Adrenal gland (tissue), 12 donors: ENCODE measurements around the gene GOLGA6D. TPM values are rescaled to one million over a fixed set of nuclear protein-coding genes. Genes with fewer than 3 reads are reported as not detected.
"Not testable (repeated sequence)": the region's sequence is repeated elsewhere in the genome, so short reads cannot be mapped to it uniquely, and the experiment has no call there.

ENCODE experiments used
- DNase-seq, 7 donors: peaks; one replicate each; pipeline ENCODE4 v3.0.0-alpha.2; 2019 to 2020
- H3K27ac ChIP-seq, 5 donors: fragments of 200-600 bp; sonication (generic) in 4 of 5; 1 replicate in 3 of 5; 2 replicates in 2 of 5; pipeline versions ENCODE4 v1.5.1 to v1.8.0; 2016 to 2020; ENCODE audit warnings: mild to moderate bottlenecking in 1 of 5
- H3K27me3 ChIP-seq: fragments of 200-600 bp; 2 replicates; pipeline ENCODE4 v1.8.0; 2021
- H3K36me3 ChIP-seq, 2 donors: fragments of 200-600 bp; replicated peaks in 1 of 2; 1 replicate in 1 of 2; 2 replicates in 1 of 2; pipeline versions ENCODE4 v1.5.1 to v1.8.0; 2018 to 2022
- H3K4me1 ChIP-seq, 2 donors: fragments of 200-600 bp; replicated peaks in 1 of 2; 1 replicate in 1 of 2; 2 replicates in 1 of 2; pipeline versions ENCODE4 v1.5.1 to v1.8.0; 2018 to 2021
- H3K4me3 ChIP-seq, 4 donors: fragments of 200-600 bp; sonication (generic) in 3 of 4; one replicate each; pipeline ENCODE4 v1.5.1; 2016 to 2018
- H3K9me3 ChIP-seq, 3 donors: fragments of 200-600 bp; sonication (generic) in 1 of 3; replicated peaks in 1 of 3; 1 replicate in 2 of 3; 2 replicates in 1 of 3; pipeline versions ENCODE4 v1.5.1 to v1.8.0; 2016 to 2021
- POLR2A ChIP-seq, 2 donors: fragments of 450-650 bp; IDR thresholded peaks; one replicate each; pipeline ENCODE4 v1.6.1; 2017; ENCODE audit warnings: antibody characterized with exemption in 2 of 2, mild to moderate bottlenecking in 2 of 2, moderate library complexity in 1 of 2
- WGBS, 4 donors: extraction: QIAGEN DNeasy Blood & Tissue Kit in 2 of 4; methylation state at CpG; one replicate each; pipeline versions ENCODE4 v1.1.5 to v1.1.7; 2013 to 2017; 5-methylcytosine and 5-hydroxymethylcytosine counted together
- intact Hi-C, 2 donors: fragments of 100-400 bp; cut with DNase I; formaldehyde crosslinking; loops; one replicate each; pipeline versions ENCODE4 v1.14.1 to v1.15.0; 2022 to 2023
- polyA plus RNA-seq, 3 donors: library from polyadenylated mRNA; stranded (reverse); fragments of 200-250 nt in 2 of 3; fragments of 350-450 nt in 1 of 3; fragmentation: Illumina TruSeq in 1 of 3; extraction: RNeasy Lipid Tissue Mini Kit (QIAGEN cat#74804) in 1 of 3; gene quantifications; one replicate each; pipeline ENCODE4 v1.2.3, GENCODE V29; 2013 to 2014
- small RNA-seq, 2 donors: library from RNA; depleted of rRNA; stranded (forward); fragments of <200 nt; gene quantifications; one replicate each; pipeline ENCODE3, GENCODE V24; 2016
- total RNA-seq, 9 donors: library from RNA; depleted of rRNA in 4 of 9; stranded (reverse); fragments of >200 nt in 4 of 9; fragments of 120-200 nt in 1 of 9; fragmentation: NEBNext Ultra II Directional in 1 of 9; extraction: Animal tissue kit (Norgen Biotek cat#: 25700) in 1 of 9; gene quantifications; one replicate each; pipeline versions ENCODE4 v1.1.0 to v1.2.4, GENCODE V29; 2013 to 2023
- TF ChIP-seq, protein P1 (sequence below), 6 experiments: fragments of 450-650 bp in 4 of 6; fragments of 200-600 bp in 2 of 6; sonication (generic) in 1 of 6; IDR thresholded peaks; 1 replicate in 5 of 6; 2 replicates in 1 of 6; pipeline versions ENCODE4 v1.5.1 to v1.8.0; 2016 to 2021; ENCODE audit warnings: antibody characterized with exemption in 6 of 6, mild to moderate bottlenecking in 2 of 6, moderate library complexity in 1 of 6
- donor health status: healthy with polysubstance abuse.
- donor health status: Bipolar disorder and iron deficiency.
- donor health status: DM: yes; HTN: yes; CAD: no.
- donor health status: DM: no; HTN: no; CAD: no.
- donor health status: DM: no; HTN: no; CAD: no.
- donor health status: DM: yes; HTN: yes; CAD: no.

GOLGA6D gene
- total and polyA plus RNA-seq, 12 donors: 0.08 to 0.22 (median 0.15) TPM; not detected in 9

DNA sequence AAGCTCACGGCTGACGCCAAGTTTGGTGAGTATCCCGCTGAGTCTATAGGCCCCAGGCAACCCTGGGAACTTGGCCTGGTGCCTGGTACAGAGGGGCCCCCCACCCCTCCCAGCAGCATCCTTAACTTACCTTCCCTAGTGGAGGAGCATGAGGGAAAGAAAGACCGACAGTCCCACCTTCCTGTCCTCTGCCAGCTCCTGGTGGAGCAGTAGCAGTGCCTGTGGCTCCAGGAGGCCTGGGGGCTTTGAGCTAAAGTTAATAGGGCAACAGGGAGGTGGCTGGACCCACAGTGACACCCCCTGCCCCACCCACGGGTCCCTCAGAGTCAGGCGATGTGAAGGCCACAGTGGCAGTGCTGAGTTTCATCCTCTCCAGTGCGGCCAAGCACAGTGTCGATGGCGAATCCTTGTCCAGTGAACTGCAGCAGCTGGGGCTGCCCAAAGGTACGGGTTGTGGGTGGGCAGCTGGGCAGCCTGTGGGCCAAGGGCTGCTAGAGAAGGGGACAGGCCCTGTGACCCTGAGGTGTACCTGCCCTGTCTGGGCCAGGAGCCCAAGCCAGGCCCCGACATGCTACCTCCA, 56.1 kb downstream of the GOLGA6D start:
- no peak overlapping the region for H3K27ac ChIP-seq
- H3K4me1 ChIP-seq: peaks cover 4 to 12% of the 10 kb centered on the region in 2 donors
- 83 to 92% (median 90%) methylated on average over 2 to 11 of the region's 11 CpGs for WGBS, 4 donors
- intact Hi-C loops: no loop called here
- H3K36me3 ChIP-seq: peaks cover 0 to 26% of the 10 kb centered on the region in 2 donors
- no peaks in the 10 kb centered on the region for H3K27me3 ChIP-seq
- H3K4me3 ChIP-seq: no peak overlapping the region
- DNase-seq: no peak
- no peaks in the 10 kb centered on the region for H3K9me3 ChIP-seq
- no peak for TF ChIP-seq POLR2A (IDR thresholded peaks at IDR 0.05)
- TF ChIP-seq, protein P1, sequence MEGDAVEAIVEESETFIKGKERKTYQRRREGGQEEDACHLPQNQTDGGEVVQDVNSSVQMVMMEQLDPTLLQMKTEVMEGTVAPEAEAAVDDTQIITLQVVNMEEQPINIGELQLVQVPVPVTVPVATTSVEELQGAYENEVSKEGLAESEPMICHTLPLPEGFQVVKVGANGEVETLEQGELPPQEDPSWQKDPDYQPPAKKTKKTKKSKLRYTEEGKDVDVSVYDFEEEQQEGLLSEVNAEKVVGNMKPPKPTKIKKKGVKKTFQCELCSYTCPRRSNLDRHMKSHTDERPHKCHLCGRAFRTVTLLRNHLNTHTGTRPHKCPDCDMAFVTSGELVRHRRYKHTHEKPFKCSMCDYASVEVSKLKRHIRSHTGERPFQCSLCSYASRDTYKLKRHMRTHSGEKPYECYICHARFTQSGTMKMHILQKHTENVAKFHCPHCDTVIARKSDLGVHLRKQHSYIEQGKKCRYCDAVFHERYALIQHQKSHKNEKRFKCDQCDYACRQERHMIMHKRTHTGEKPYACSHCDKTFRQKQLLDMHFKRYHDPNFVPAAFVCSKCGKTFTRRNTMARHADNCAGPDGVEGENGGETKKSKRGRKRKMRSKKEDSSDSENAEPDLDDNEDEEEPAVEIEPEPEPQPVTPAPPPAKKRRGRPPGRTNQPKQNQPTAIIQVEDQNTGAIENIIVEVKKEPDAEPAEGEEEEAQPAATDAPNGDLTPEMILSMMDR (IDR thresholded peaks at IDR 0.05): no peak

DNA sequence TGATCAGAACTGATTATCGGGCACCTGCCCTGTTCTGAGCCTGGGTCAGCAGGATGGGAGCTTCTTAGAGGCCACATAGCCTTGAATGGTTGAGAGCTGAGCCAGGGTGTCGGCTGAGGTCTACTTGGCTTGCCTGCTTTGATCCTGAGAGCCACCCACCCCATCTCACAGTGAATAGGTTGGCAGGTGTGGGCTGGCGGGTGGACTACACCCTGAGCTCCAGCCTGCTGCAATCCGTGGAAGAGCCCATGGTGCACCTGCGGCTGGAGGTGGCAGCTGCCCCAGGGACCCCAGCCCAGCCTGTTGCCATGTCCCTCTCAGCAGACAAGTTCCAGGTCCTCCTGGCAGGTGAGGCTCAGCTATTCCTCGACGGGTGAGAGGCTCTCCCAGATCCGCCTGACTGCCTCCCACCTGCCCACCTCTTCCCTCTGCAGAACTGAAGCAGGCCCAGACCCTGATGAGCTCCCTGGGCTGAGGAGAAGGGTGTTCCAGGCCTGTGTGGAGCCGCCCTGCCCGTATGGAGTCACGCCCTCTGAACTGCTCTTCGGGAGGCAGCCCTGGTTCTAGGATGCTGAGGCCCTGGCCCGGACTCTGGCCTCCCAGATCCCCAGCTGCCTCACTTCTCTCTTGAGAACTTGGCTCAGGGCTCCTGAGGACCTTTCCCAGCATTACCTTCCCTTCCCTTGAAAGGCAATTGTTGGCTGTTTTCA, 57.1 kb downstream of the GOLGA6D start:
- WGBS, 4 donors: 90 to 94% (median 91%) methylated on average over 10 to 13 of the region's 13 CpGs
- Histone ChIP-seq H3K9me3 (no peaks in the 10 kb centered on the region), H3K4me1 (peaks cover 4 to 12% of the 10 kb centered on the region in 2 donors), H3K27ac (no peak overlapping the region), H3K4me3 (no peak overlapping the region), H3K36me3 (peaks cover 0 to 26% of the 10 kb centered on the region in 2 donors), H3K27me3 (no peaks in the 10 kb centered on the region)
- intact Hi-C loops: no loop called here
- DNase-seq: peak in 1 of 7 donors; percentile 16
- no peak for TF ChIP-seq POLR2A (IDR thresholded peaks at IDR 0.05)
- TF ChIP-seq, protein P1 (IDR thresholded peaks at IDR 0.05): no peak

DNA sequence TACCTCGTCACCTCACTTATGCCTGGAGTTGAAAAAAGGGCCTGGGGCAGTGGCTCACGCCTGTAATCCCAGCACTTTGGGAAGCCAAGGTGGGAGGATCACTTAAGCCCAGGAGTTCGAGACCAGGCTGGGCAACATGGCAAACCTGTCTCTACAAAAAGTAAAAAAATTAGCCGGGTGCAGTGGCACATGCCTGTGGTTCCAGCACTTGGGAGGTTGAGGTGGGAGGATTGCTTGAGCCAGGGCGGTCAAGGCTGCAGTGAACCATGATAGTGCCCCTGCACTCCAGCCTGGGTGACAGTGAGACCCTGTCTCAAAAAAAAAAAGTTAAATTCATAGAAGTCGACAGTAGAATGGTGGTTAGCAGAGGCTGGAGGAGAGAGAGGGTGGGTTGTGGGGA, 59.6 kb downstream of the GOLGA6D start:
- peak in 1 of 7 donors; percentile 5 for DNase-seq
- Histone ChIP-seq H3K27me3 (no peaks in the 10 kb centered on the region), H3K4me1 (peaks cover 0 to 10% of the 10 kb centered on the region in 2 donors), H3K36me3 (peaks cover 0 to 26% of the 10 kb centered on the region in 2 donors), H3K4me3 (no peak overlapping the region), H3K9me3 (no peaks in the 10 kb centered on the region), H3K27ac (no peak overlapping the region)
- 87 to 90% (median 89%) methylated on average over 6 of the region's 6 CpGs for WGBS, 4 donors
- TF ChIP-seq, protein P1 (IDR thresholded peaks at IDR 0.05): no peak
- no peak for TF ChIP-seq POLR2A (IDR thresholded peaks at IDR 0.05)
- intact Hi-C loops: no loop called here

DNA sequence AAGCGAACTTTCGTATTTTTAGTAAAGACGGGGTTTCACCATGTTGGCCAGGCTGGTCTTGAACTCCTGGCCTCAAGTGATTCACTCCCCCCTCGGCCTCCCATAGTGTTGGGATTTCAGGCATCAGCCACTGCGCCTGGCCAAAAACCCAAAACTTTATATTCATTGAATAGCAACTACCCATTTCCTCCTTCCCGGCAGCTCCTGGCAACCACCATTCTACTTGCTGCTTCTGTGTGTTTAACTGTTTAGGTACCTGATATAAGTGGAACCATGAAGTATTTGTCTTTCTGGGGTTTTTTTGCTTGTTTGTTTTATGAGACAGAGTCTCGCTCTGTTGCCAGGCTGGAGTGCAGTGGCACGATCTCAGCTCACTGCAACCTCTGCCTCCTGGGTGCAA, 61.3 kb downstream of the GOLGA6D start:
- DNase-seq: peak in 2 of 7 donors; percentile 17 to 41
- H3K27me3 ChIP-seq, intact Hi-C loops, H3K4me3 ChIP-seq, H3K27ac ChIP-seq, H3K9me3 ChIP-seq: not testable (repeated sequence)
- peaks cover 0 to 19% of the 10 kb centered on the region in 2 donors for H3K36me3 ChIP-seq
- 47 to 63% (median 53%) methylated on average over 8 of the region's 8 CpGs for WGBS, 4 donors
- peaks cover 0 to 15% of the 10 kb centered on the region in 2 donors for H3K4me1 ChIP-seq

Small RNA genes within 50 kb of the gene (small RNA-seq; reads per million reads assigned to genes)
- gene AC068338.1 (0 reads per million in 2 donors), gene RN7SL327P (0 reads per million in 2 donors), gene RN7SL489P (0 reads per million in 2 donors)

Other genes with a start within 250 kb of the GOLGA6D start
- gene C15orf39, start 81.0 kb upstream of the GOLGA6D start, total RNA-seq: 10 to 100 TPM; 10.5 to 50.6 (median 31.5) TPM
- gene C15orf39, start 81.0 kb upstream of the GOLGA6D start, polyA plus RNA-seq: 10 to 100 TPM in 2 of 3 donors, 1 to 10 TPM in 1; 5.6 to 14.2 (median 12.4) TPM
- gene GOLGA6C, start 24.5 kb upstream of the GOLGA6D start, total RNA-seq: not detected
- gene GOLGA6C, start 24.5 kb upstream of the GOLGA6D start, polyA plus RNA-seq: not detected
- 100 to 1,000 TPM in 6 of 9 donors, 10 to 100 TPM in 3; 91.1 to 153 (median 110) TPM for gene COMMD4, start 53.2 kb downstream of the GOLGA6D start, total RNA-seq
- 100 to 1,000 TPM in 2 of 3 donors, 10 to 100 TPM in 1; 35.9 to 254 (median 210) TPM for gene COMMD4, start 53.2 kb downstream of the GOLGA6D start, polyA plus RNA-seq
- 100 to 1,000 TPM in 2 of 9 donors, 10 to 100 TPM in 7; 11.7 to 123 (median 56.8) TPM for gene NEIL1, start 64.2 kb downstream of the GOLGA6D start, total RNA-seq
- gene NEIL1, start 64.2 kb downstream of the GOLGA6D start, polyA plus RNA-seq: 100 to 1,000 TPM in 2 of 3 donors, 1 to 10 TPM in 1; 6.3 to 208 (median 142) TPM
- gene MAN2C1, start 85.8 kb downstream of the GOLGA6D start, total RNA-seq: 100 to 1,000 TPM; 107 to 353 (median 216) TPM
- 1,000 to 10,000 TPM in 1 of 3 donors, 100 to 1,000 TPM in 1, 10 to 100 TPM in 1; 46.8 to 1,091 (median 874) TPM for gene MAN2C1, start 85.8 kb downstream of the GOLGA6D start, polyA plus RNA-seq
- gene SIN3A, start 168.9 kb downstream of the GOLGA6D start, total RNA-seq: 10 to 100 TPM; 26.1 to 72.7 (median 33.2) TPM
- 10 to 100 TPM; 11.1 to 22.3 (median 12.8) TPM for gene SIN3A, start 168.9 kb downstream of the GOLGA6D start, polyA plus RNA-seq